Thoracic aorta (tissue), 2 donors: ENCODE results near the gene MT4. TPM values are rescaled to one million over a fixed set of nuclear protein-coding genes. Genes with fewer than 3 reads are reported as not detected.

Source experiments
- ATAC-seq: fragments of 150-250 bp; one replicate; pipeline ENCODE4 v1.8.0; 2017; ENCODE audit warnings: low read depth; ENCODE audit not compliant: insufficient number of reproducible peaks, low FRiP score
- DNase-seq: peaks from one replicate; pipeline ENCODE4 v3.0.0-alpha.2; 2020; ENCODE audit warnings: low spot score
- H3K27ac ChIP-seq, 2 donors: fragments of 200-600 bp; sonication (generic); 1 replicate in 1 of 2; 2 replicates in 1 of 2; pipeline ENCODE4 v1.5.1; 2016; ENCODE audit warnings: mild to moderate bottlenecking in 2 of 2, moderate library complexity in 2 of 2
- H3K27me3 ChIP-seq: fragments of 200-600 bp; sonication (generic); replicated peaks from 2 replicates; pipeline ENCODE4 v1.6.0; 2016; ENCODE audit warnings: mild to moderate bottlenecking; ENCODE audit not compliant: insufficient read depth
- H3K36me3 ChIP-seq: fragments of 200-600 bp; sonication (generic); one replicate; pipeline ENCODE4 v1.5.1; 2016
- H3K4me1 ChIP-seq, 2 donors: fragments of 200-600 bp; sonication (generic); 1 replicate in 1 of 2; 2 replicates in 1 of 2; pipeline versions ENCODE4 v1.5.1 to v1.6.0; 2016; ENCODE audit warnings: low read depth in 2 of 2, mild to moderate bottlenecking in 1 of 2; ENCODE audit not compliant: control insufficient read depth in 1 of 2
- H3K4me3 ChIP-seq: fragments of 200-600 bp; sonication (generic); 2 replicates; pipeline ENCODE4 v1.5.1; 2016; ENCODE audit warnings: mild to moderate bottlenecking
- H3K9me3 ChIP-seq: fragments of 200-600 bp; sonication (generic); 2 replicates; pipeline ENCODE4 v1.5.1; 2016
- CTCF ChIP-seq: fragments of 200-600 bp; sonication (generic); IDR thresholded peaks from one replicate; pipeline ENCODE4 v1.5.1; 2019; ENCODE audit warnings: antibody characterized with exemption
- total RNA-seq, 2 donors: library from RNA; depleted of rRNA; stranded (reverse); fragments of >200 nt; gene quantifications; one replicate each; pipeline versions ENCODE4 v1.1.0 to v1.2.3, GENCODE V29; 2016

Gene MT4
- total RNA-seq, 2 donors from 2014 or later, result not detected

- DNase-seq (no peak), ATAC-seq (no peak)
- no peaks in the 10 kb centered on the region for H3K4me1 ChIP-seq
These were observed 5.8 kb upstream of the MT4 start for GRCh38 chr16:56559109-56559508.

DNA sequence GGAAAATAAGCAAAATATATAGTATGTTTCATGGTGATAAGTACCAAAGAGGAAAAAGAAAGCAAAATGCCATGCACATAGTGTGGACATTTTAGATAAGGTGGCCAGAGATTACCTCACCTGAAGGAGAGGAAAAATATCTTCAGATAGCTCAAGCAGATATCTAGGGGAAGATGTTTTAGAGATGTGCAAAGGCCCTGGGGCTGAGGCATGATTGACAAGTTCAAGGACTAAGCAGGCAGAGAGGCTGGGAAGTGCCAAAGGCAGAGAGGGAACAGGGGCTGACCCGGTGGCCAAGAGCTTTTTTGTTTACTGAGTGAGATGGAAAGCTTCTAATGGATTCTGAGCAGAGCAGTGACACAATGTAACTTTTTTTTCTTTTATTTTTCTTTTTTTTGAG, 4.4 kb upstream of the MT4 start:
- no peak for TF ChIP-seq CTCF
- no peak for ATAC-seq

More at GRCh38 chr16:56559109-56559508, 5.8 kb upstream of the MT4 start:
- no peaks in the 10 kb centered on the region for H3K27me3 ChIP-seq
- no peaks in the 10 kb centered on the region for H3K9me3 ChIP-seq
- no peak for TF ChIP-seq CTCF
- H3K4me3 ChIP-seq, result no peak overlapping the region
- no peaks in the 10 kb centered on the region for H3K36me3 ChIP-seq
- no peak overlapping the region for H3K27ac ChIP-seq

DNA sequence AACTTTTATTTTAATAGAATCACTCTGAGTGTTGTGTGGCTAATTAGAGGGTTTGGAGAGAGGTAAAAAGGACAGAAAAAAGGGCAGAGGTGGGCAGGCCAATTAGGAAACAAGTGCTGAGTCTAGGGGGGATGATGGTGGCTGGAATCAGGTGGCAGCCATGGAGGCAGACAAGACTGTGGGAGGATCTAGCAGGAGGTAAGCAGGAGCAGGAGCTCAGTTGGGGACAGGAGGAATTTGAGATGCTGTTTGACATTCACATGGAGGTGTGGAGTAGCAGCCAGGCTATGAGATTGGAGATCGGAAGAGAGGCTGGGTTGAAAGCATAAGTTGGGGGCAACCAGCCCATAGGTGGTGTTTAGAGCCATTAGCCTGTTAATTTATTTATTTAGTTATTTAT, 3.7 kb upstream of the MT4 start:
- no peaks in the 10 kb centered on the region for H3K27me3 ChIP-seq
- ATAC-seq (no peak), DNase-seq (no peak)
- H3K4me1 ChIP-seq, result no peaks in the 10 kb centered on the region
- no peak overlapping the region for H3K27ac ChIP-seq
- no peaks in the 10 kb centered on the region for H3K36me3 ChIP-seq
- H3K4me3 ChIP-seq, result no peak overlapping the region
- no peaks in the 10 kb centered on the region for H3K9me3 ChIP-seq
- TF ChIP-seq CTCF, result no peak

More for the DNA sequence above, 4.4 kb upstream of the MT4 start:
- Histone ChIP-seq H3K4me3 (no peak overlapping the region), H3K9me3 (no peaks in the 10 kb centered on the region), H3K4me1 (no peaks in the 10 kb centered on the region), H3K27me3 (no peaks in the 10 kb centered on the region), H3K27ac (no peak overlapping the region), H3K36me3 (no peaks in the 10 kb centered on the region)
- no peak for DNase-seq

DNA sequence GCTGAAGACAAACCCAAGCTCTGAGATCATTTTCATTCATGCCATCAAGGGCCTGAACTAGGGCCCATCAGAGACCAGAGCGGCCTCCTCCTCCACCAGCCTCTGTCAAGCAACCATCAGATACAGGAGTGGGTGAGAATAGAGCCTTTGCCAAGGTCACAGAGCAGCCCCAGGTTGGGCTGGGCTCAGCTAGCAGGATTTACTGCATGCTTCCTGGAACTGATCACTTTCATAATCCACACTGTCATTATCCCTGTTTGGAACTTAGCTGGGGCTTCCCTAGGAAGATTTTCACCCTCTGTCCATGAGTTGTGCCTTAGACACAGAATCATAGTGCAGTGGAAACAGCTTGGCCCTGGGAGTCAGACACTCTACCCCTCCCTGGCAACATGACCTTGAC, 5.1 kb downstream of the MT4 start:
- no peak overlapping the region for H3K4me3 ChIP-seq
- no peak for DNase-seq
- H3K27me3 ChIP-seq, result no peaks in the 10 kb centered on the region
- no peak for ATAC-seq
- H3K9me3 ChIP-seq, result no peaks in the 10 kb centered on the region
- TF ChIP-seq CTCF, result no peak
- no peaks in the 10 kb centered on the region for H3K4me1 ChIP-seq
- H3K36me3 ChIP-seq, result no peaks in the 10 kb centered on the region
- no peak overlapping the region for H3K27ac ChIP-seq

DNA sequence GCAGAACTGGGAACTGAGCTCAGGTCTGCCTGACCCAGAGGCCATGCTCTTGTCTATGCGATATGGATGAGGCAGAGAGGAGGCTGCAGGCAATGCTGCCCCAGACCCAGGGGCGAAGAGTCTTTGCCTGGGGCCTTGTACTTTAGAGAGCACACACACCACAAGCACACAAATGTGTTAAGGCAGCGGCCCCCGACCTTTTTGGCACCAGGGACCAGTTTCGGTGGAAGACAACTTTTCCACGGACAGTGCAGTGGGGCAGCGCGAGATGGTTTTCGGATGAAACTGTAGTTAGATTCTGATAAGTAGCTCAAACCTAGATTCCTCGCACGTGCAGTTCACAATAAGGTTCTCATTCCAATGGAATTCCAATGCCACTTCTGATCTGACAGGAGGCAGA, 6.7 kb downstream of the MT4 start:
- ATAC-seq (no peak), DNase-seq (no peak)
- TF ChIP-seq CTCF, result no peak
- no peaks in the 10 kb centered on the region for H3K36me3 ChIP-seq
- no peaks in the 10 kb centered on the region for H3K9me3 ChIP-seq
- no peak overlapping the region for H3K4me3 ChIP-seq
- no peaks in the 10 kb centered on the region for H3K4me1 ChIP-seq
- H3K27ac ChIP-seq, result no peak overlapping the region
- no peaks in the 10 kb centered on the region for H3K27me3 ChIP-seq
